K562 (cell line): ENCODE data around the gene ITGB5. TPM values are rescaled to one million over a fixed set of nuclear protein-coding genes. Genes with fewer than 3 reads are reported as not detected.

Experiments used
- ATAC-seq: fragments of 200-7000 bp; cut with Tn5 transposase; 3 replicates; pipeline ENCODE4 v1.9.1; 2020; ENCODE audit warnings: moderate library complexity
- BruUV-seq: library from RNA; stranded (reverse); fragments of 400-500 nt; replicated peaks from 2 replicates; lab custom pipeline; 2021; lab: Mats Ljungman, UMichigan
- CTCF ChIA-PET: fragments of 300-600 bp; formaldehyde crosslinking; extraction: SDS; loops from one replicate; lab custom pipeline; 2021; ENCODE audit warnings: low intra/inter-chr PET ratio; lab: Yijun Ruan, JAX
- POLR2A ChIA-PET: fragments of 300-600, 350-650 bp; sonication (Branson Sonifier 250); formaldehyde crosslinking; extraction: SDS; loops from one replicate; lab custom pipeline; 2021; ENCODE audit warnings: antibody characterized with exemption, inconsistent platforms; lab: Yijun Ruan, JAX
- DNase-seq, 4 experiments: peaks; one replicate each; pipeline versions ENCODE4 v3.0.0 to v3.0.0-alpha.2; 2011 to 2018; ENCODE audit warnings: low spot score in 3 of 4, mixed read lengths in 3 of 4; ENCODE audit errors: extremely low read depth in 1 of 4
- FAIRE-seq: peaks from 2 replicates; lab custom pipeline; 2011; peaks lifted over from hg19 to GRCh38; lab: Jason Lieb, UNC
- H2AFZ ChIP-seq: 2 replicates; pipeline ENCODE4 v1.6.0; 2011; ENCODE audit warnings: low read depth, low read length, control low read depth, inconsistent platforms
- H3K27ac ChIP-seq: fragments of 200-600 bp; 3 replicates; pipeline ENCODE4 v1.8.0; 2011; ENCODE audit warnings: low read depth, mild to moderate bottlenecking, control low read depth, inconsistent platforms, low read length, moderate library complexity, mixed read lengths; ENCODE audit errors: extremely low read depth
- H3K27me3 ChIP-seq, 2 experiments: fragments of 300-600 bp in 1 of 2; 2 replicates in 1 of 2; 3 replicates in 1 of 2; pipeline versions ENCODE4 v1.6.0 to v1.8.0; 2011; ENCODE audit warnings: inconsistent platforms in 2 of 2, low read length in 2 of 2, mild to moderate bottlenecking in 1 of 2, mixed read lengths in 1 of 2, moderate library complexity in 1 of 2; ENCODE audit not compliant: control insufficient read depth in 2 of 2, insufficient read depth in 2 of 2
- H3K36me3 ChIP-seq: fragments of 300-600 bp; 3 replicates; pipeline ENCODE4 v1.8.0; 2011; ENCODE audit warnings: mild to moderate bottlenecking, low read length, inconsistent platforms; ENCODE audit not compliant: control insufficient read depth, insufficient read depth
- H3K4me1 ChIP-seq, 2 experiments: fragments of 200-600 bp in 1 of 2; replicated peaks in 1 of 2; 2 replicates in 1 of 2; 3 replicates in 1 of 2; pipeline versions ENCODE4 v1.5.1 to v1.8.0; 2011; ENCODE audit warnings: inconsistent platforms in 2 of 2, low read length in 2 of 2, mild to moderate bottlenecking in 1 of 2, mixed read lengths in 1 of 2, moderate library complexity in 1 of 2; ENCODE audit not compliant: control insufficient read depth in 2 of 2, insufficient read depth in 2 of 2
- H3K4me2 ChIP-seq: 2 replicates; pipeline ENCODE4 v1.6.1; 2011; ENCODE audit warnings: low read length, control low read depth, inconsistent platforms, mixed read lengths; ENCODE audit not compliant: insufficient read depth
- H3K4me3 ChIP-seq: fragments of 200-600 bp; sonication (generic), shearing (Covaris generic); 2 replicates; pipeline ENCODE4 v1.5.1; 2016; ENCODE audit warnings: control low read depth, inconsistent platforms
- H3K79me2 ChIP-seq: fragments of 200-600 bp; 3 replicates; pipeline ENCODE4 v1.8.0; 2011; ENCODE audit warnings: low read length, inconsistent platforms; ENCODE audit not compliant: control insufficient read depth, insufficient read depth
- H3K9ac ChIP-seq, 2 experiments: 2 replicates each; pipeline versions ENCODE4 v1.6.0 to v1.6.1; 2011; ENCODE audit warnings: low read depth in 2 of 2, low read length in 2 of 2, control low read depth in 1 of 2, inconsistent platforms in 1 of 2, mild to moderate bottlenecking in 1 of 2, mixed read lengths in 1 of 2; ENCODE audit not compliant: insufficient read depth in 1 of 2
- H3K9me1 ChIP-seq: one replicate; pipeline ENCODE4 v1.6.0; 2011; ENCODE audit warnings: inconsistent platforms, mild to moderate bottlenecking, low read length, moderate library complexity; ENCODE audit not compliant: control insufficient read depth, insufficient read depth
- H3K9me3 ChIP-seq: replicated peaks from 2 replicates; pipeline ENCODE4 v1.5.1; 2011; ENCODE audit warnings: low read depth, low read length, inconsistent platforms; ENCODE audit not compliant: control insufficient read depth, insufficient read depth
- H4K20me1 ChIP-seq: replicated peaks from 2 replicates; pipeline ENCODE4 v1.6.1; 2011; ENCODE audit warnings: low read length, inconsistent platforms, mixed read lengths; ENCODE audit not compliant: control insufficient read depth, insufficient read depth
- ARID2 ChIP-seq: fragments of 450-650 bp; IDR thresholded peaks from 2 replicates; pipeline ENCODE4 v1.6.1; 2017; ENCODE audit warnings: antibody characterized with exemption, mild to moderate bottlenecking
- BRCA1 ChIP-seq, 2 experiments: fragments of 450-650 bp in 1 of 2; sonication (generic) in 1 of 2; formaldehyde crosslinking in 1 of 2; IDR thresholded peaks; 2 replicates each; pipeline versions ENCODE4 v1.5.0 to v1.6.1; 2017 to 2020; ENCODE audit warnings: mild to moderate bottlenecking in 1 of 2, missing genetic modification reagents in 1 of 2
- DMBX1 ChIP-seq: fragments of 250-450 bp; sonication (Bioruptor Pico); IDR thresholded peaks from 2 replicates; pipeline ENCODE4 v1.8.0; 2022; ENCODE audit warnings: inconsistent platforms, mild to moderate bottlenecking, moderate library complexity, borderline replicate concordance
- GABPA ChIP-seq: fragments of 200-800 bp; sonication (Bioruptor generic); conservative IDR thresholded peaks from 2 replicates; pipeline ENCODE4 v1.6.1; 2016; ENCODE audit warnings: low read depth, missing genetic modification characterization, missing compliant biosample characterization
- HMG20A ChIP-seq: fragments of 450-650 bp; formaldehyde crosslinking; conservative IDR thresholded peaks from 2 replicates; pipeline ENCODE4 v1.4.0; 2020; ENCODE audit warnings: mild to moderate bottlenecking, mixed read lengths
- KHSRP ChIP-seq: fragments of 450-650 bp; IDR thresholded peaks from 2 replicates; pipeline ENCODE4 v1.6.1; 2017
- NFYB ChIP-seq: IDR thresholded peaks from 2 replicates; pipeline ENCODE4 v1.6.1; 2011; ENCODE audit warnings: mild to moderate bottlenecking, moderate library complexity; ENCODE audit not compliant: insufficient read length; ENCODE audit errors: extremely low read depth
- NR3C1 ChIP-seq: sonication (generic); formaldehyde crosslinking; IDR thresholded peaks from 2 replicates; pipeline ENCODE4 v1.8.1; 2022; ENCODE audit warnings: missing genetic modification reagents
- TAF1 ChIP-seq: IDR thresholded peaks from 2 replicates; pipeline ENCODE4 v1.6.1; 2011; ENCODE audit warnings: mild to moderate bottlenecking, low read length, moderate library complexity; ENCODE audit not compliant: insufficient read depth, control insufficient read depth, severe bottlenecking; ENCODE audit errors: extremely low read depth
- ZEB2 ChIP-seq: fragments of 450-650 bp; IDR thresholded peaks from 2 replicates; pipeline ENCODE4 v1.6.1; 2016
- ZFPM2 ChIP-seq: fragments of 250-450 bp; sonication (Bioruptor Pico); IDR thresholded peaks from 2 replicates; pipeline ENCODE4 v1.5.1; 2022; ENCODE audit warnings: mild to moderate bottlenecking
- ZNF184 ChIP-seq: sonication (generic); formaldehyde crosslinking; IDR thresholded peaks from 2 replicates; pipeline ENCODE4 v1.5.0; 2020; ENCODE audit warnings: missing genetic modification reagents
- ZNF551 ChIP-seq: fragments of 250-450 bp; sonication (Bioruptor Pico); IDR thresholded peaks from 2 replicates; pipeline ENCODE4 v1.5.0; 2021; ENCODE audit warnings: mild to moderate bottlenecking, moderate library complexity
- ZNF561 ChIP-seq: fragments of 450-650 bp; formaldehyde crosslinking; conservative IDR thresholded peaks from 2 replicates; pipeline ENCODE4 v1.4.0; 2020; ENCODE audit warnings: mild to moderate bottlenecking, moderate library complexity
- WGBS: fragments of 100-300 bp; shearing (Covaris generic); methylation state at CpG from one replicate; pipeline ENCODE4 v1.1.6; 2016; ENCODE audit warnings: low coverage, mixed read lengths; ENCODE audit not compliant: insufficient coverage; ENCODE audit errors: missing lambda C conversion rate; 5-methylcytosine and 5-hydroxymethylcytosine counted together
- in situ Hi-C: fragments of 300-500 bp; cut with MboI; formaldehyde crosslinking; loops from 4 replicates; pipeline ENCODE4 v1.15.0; 2018; ENCODE audit warnings: inconsistent platforms, mixed read lengths
- intact Hi-C: fragments of 100-400 bp; cut with micrococcal nuclease; formaldehyde crosslinking; loops from 2 replicates; pipeline ENCODE4 v1.14.2; 2022
- polyA plus RNA-seq, 8 experiments: library from polyadenylated mRNA; depleted of rRNA in 4 of 8; stranded (reverse) in 5 of 8; unstranded in 3 of 8; fragments of >200 nt; fragmentation: Nextera tagmentation in 2 of 8; fragmentation: Illumina TruSeq in 1 of 8; extraction: Ambion mirVana in 2 of 8; extraction: Trizol in 1 of 8; gene quantifications; 2 replicates each; pipeline versions ENCODE4 v1.2.1 to v1.2.3, GENCODE V29; 2011 to 2014; ENCODE audit warnings: inconsistent platforms in 1 of 8, missing spikeins in 1 of 8
- total RNA-seq, 7 experiments: library from RNA; depleted of rRNA in 6 of 7; stranded (reverse); fragments of >200 nt in 6 of 7; fragmentation: Illumina TruSeq in 2 of 7; extraction: Trizol in 2 of 7; gene quantifications; 2 replicates each; pipeline versions ENCODE4 v1.2.1 to v1.2.3, GENCODE V29; 2011 to 2021; ENCODE audit warnings: low replicate concordance in 1 of 7
- TF ChIP-seq, protein P1 (sequence below): sonication (generic); formaldehyde crosslinking; IDR thresholded peaks from 2 replicates; pipeline ENCODE4 v1.8.0; 2022; ENCODE audit warnings: mild to moderate bottlenecking, missing genetic modification reagents
- TF ChIP-seq, protein P2 (sequence below): fragments of 450-650 bp; IDR thresholded peaks from 2 replicates; pipeline ENCODE4 v1.7.1; 2018; ENCODE audit warnings: mild to moderate bottlenecking, low read depth; ENCODE audit not compliant: partially characterized antibody
- TF ChIP-seq, protein P3 (sequence below): sonication (generic); formaldehyde crosslinking; IDR thresholded peaks from 2 replicates; pipeline ENCODE4 v1.8.1; 2023; ENCODE audit warnings: mild to moderate bottlenecking, missing genetic modification reagents

The ITGB5 gene
- total and polyA plus RNA-seq, 9 of the 15 experiments (the other 6 are each of a cell fraction or from before 2014, with no cell fraction given) = 1.7 to 46.8 (median 9.9) TPM

DNA sequence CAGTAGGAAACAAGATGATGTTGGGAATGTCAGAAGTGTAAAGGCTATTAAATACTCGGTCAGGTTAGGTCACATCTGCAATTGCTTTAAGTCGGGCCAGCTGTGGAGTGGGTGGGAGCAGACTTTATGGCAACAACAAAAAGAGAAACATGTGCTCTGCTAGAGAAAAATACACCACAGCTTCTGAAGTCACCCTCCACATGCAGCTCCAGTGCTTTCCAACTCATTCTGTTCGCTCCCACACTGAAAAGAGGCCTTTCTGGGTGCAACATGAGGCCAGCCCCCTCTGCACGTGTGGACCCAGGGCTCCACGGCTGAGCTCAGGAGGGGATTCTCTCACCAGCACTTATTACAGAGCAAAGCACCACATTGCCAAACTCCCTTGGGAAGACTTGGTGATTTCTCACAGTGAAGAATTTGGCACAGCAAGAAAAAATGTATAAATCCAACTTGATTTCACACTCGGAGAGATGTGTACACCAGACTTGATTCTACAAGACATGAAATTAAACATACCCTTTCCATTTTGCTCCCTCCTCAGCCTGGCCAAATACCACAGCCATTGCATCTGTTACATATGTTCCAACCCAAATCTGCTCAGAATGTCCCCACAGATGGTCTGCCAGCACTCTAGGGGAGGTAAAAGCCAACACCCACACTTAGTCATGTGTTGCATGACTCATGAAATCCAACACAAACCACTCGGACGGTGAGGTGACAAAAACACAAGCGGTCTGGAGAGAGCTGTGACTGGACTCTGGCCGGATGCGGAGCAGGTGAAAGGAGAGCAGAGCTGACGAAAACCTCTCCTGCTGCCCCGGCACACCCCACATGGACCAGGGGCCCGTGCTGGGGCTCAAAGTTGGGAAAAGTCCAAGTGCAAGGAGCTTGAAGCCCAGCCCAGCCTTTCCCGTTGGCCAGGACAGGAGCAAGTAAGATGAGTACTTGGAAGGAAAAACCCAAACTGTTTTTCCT lies 74.6 kb downstream of the ITGB5 start:
- FAIRE-seq (peak; percentile 98), ATAC-seq (peak; percentile 98), DNase-seq (peak; percentile 66 to 87 (median 77))
- peak overlapping the region; percentile 83; the same call in 2 of the 3 replicates for H3K27ac ChIP-seq
- CTCF ChIA-PET = no interaction called here
- 14% methylated on average over 11 of the region's 15 CpGs for WGBS
- H3K36me3 ChIP-seq = no peaks in the 10 kb centered on the region
- H3K79me2 ChIP-seq = no peaks in the 10 kb centered on the region
- BruUV-seq = no TSS peak
- H3K4me3 ChIP-seq = no peak overlapping the region
- H3K4me1 ChIP-seq = peaks cover 11 to 26% of the 10 kb centered on the region in 2 experiments; a peak in 4 of 5 replicates
- peak overlapping the region; percentile 73 for H3K4me2 ChIP-seq
- H4K20me1 ChIP-seq = no peaks in the 10 kb centered on the region
- H3K27me3 ChIP-seq = no peaks in the 10 kb centered on the region
- in situ Hi-C loops (no loop called here), intact Hi-C loops (no loop called here)
- H3K9me3 ChIP-seq = no peaks in the 10 kb centered on the region
- H3K9me1 ChIP-seq = no peaks in the 10 kb centered on the region
- H3K9ac ChIP-seq = peak overlapping the region; percentile 62 to 88
- POLR2A ChIA-PET = interaction anchor here (0.5 to 1.3 kb wide), 5 partner anchors 11 to 57 kb away, joined by 3 to 5 read pairs (median 3); no protein-coding TSS in a partner anchor
- H2AFZ ChIP-seq = peak overlapping the region; percentile 80
- no peak for TF ChIP-seq KHSRP
- no peak for TF ChIP-seq NR3C1 (CRISPR knock-in tag)
- no peak for TF ChIP-seq ZFPM2 (CRISPR knock-in tag)
- no peak for TF ChIP-seq GABPA (tag)
- TF ChIP-seq BRCA1 (IDR thresholded peaks at IDR 0.05) = no peak
- no peak for TF ChIP-seq BRCA1 (CRISPR knock-in tag; IDR thresholded peaks at IDR 0.05)
- no peak for TF ChIP-seq DMBX1
- TF ChIP-seq ZNF184 (CRISPR knock-in tag) = no peak
- peak; percentile 32 for TF ChIP-seq ZEB2
- no peak for TF ChIP-seq ZNF561 (CRISPR knock-in tag)
- TF ChIP-seq, protein P1, sequence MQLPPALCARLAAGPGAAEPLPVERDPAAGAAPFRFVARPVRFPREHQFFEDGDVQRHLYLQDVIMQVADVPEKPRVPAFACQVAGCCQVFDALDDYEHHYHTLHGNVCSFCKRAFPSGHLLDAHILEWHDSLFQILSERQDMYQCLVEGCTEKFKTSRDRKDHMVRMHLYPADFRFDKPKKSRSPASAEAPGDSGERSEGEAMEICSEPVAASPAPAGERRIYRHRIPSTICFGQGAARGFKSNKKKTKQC (CRISPR knock-in tag) = no peak
- no peak for TF ChIP-seq ZNF551 (CRISPR knock-in tag)
- TF ChIP-seq TAF1 = peak; percentile 25
- TF ChIP-seq NFYB = no peak
- TF ChIP-seq HMG20A (CRISPR knock-in tag) = no peak
- TF ChIP-seq, protein P2, sequence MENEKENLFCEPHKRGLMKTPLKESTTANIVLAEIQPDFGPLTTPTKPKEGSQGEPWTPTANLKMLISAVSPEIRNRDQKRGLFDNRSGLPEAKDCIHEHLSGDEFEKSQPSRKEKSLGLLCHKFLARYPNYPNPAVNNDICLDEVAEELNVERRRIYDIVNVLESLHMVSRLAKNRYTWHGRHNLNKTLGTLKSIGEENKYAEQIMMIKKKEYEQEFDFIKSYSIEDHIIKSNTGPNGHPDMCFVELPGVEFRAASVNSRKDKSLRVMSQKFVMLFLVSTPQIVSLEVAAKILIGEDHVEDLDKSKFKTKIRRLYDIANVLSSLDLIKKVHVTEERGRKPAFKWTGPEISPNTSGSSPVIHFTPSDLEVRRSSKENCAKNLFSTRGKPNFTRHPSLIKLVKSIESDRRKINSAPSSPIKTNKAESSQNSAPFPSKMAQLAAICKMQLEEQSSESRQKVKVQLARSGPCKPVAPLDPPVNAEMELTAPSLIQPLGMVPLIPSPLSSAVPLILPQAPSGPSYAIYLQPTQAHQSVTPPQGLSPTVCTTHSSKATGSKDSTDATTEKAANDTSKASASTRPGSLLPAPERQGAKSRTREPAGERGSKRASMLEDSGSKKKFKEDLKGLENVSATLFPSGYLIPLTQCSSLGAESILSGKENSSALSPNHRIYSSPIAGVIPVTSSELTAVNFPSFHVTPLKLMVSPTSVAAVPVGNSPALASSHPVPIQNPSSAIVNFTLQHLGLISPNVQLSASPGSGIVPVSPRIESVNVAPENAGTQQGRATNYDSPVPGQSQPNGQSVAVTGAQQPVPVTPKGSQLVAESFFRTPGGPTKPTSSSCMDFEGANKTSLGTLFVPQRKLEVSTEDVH = no peak
- TF ChIP-seq, protein P3, sequence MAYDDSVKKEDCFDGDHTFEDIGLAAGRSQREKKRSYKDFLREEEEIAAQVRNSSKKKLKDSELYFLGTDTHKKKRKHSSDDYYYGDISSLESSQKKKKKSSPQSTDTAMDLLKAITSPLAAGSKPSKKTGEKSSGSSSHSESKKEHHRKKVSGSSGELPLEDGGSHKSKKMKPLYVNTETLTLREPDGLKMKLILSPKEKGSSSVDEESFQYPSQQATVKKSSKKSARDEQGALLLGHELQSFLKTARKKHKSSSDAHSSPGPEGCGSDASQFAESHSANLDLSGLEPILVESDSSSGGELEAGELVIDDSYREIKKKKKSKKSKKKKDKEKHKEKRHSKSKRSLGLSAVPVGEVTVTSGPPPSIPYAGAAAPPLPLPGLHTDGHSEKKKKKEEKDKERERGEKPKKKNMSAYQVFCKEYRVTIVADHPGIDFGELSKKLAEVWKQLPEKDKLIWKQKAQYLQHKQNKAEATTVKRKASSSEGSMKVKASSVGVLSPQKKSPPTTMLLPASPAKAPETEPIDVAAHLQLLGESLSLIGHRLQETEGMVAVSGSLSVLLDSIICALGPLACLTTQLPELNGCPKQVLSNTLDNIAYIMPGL (CRISPR knock-in tag) = no peak
- TF ChIP-seq ARID2 = no peak
